GM18499 (cell line): ENCODE results near the gene WDR86.

ENCODE experiments used
- ATAC-seq: cut with Tn5 transposase; IDR thresholded peaks from one replicate; pipeline ENCODE4 v1.9.1; 2021; ENCODE audit warnings: moderate number of reproducible peaks; ENCODE audit not compliant: insufficient read depth, unreplicated experiment

The WDR86 gene

GRCh38 chr7:151408839-151409666 is 785 bp downstream of the WDR86 start:
- ATAC-seq, result no peak

GRCh38 chr7:151408498-151408838 is 1.4 kb downstream of the WDR86 start:
- ATAC-seq, result no peak

GRCh38 chr7:151406886-151407583 is 2.8 kb downstream of the WDR86 start:
- no peak for ATAC-seq

- no peak for ATAC-seq
Observed at GRCh38 chr7:151406051-151406875, 3.6 kb downstream of the WDR86 start.

GRCh38 chr7:151405588-151405987 is 4.2 kb downstream of the WDR86 start:
- no peak for ATAC-seq

GRCh38 chr7:151405056-151405455 is 4.8 kb downstream of the WDR86 start:
- no peak for ATAC-seq

GRCh38 chr7:151404216-151405011 is 5.4 kb downstream of the WDR86 start:
- ATAC-seq, result no peak

GRCh38 chr7:151403764-151404163 is 6.1 kb downstream of the WDR86 start:
- no peak for ATAC-seq

- no peak for ATAC-seq
Observed at GRCh38 chr7:151402029-151402835, 7.6 kb downstream of the WDR86 start.

- peak; percentile 87 for ATAC-seq
Observed at GRCh38 chr7:151400626-151401315, 9.1 kb downstream of the WDR86 start.

- no peak for ATAC-seq
Observed at GRCh38 chr7:151399906-151400305, 9.9 kb downstream of the WDR86 start.

GRCh38 chr7:151399305-151399601 is 10.6 kb downstream of the WDR86 start:
- no peak for ATAC-seq

GRCh38 chr7:151398446-151399304 is 11.2 kb downstream of the WDR86 start:
- no peak for ATAC-seq

- ATAC-seq, result no peak
Observed at GRCh38 chr7:151397026-151397425, 12.8 kb downstream of the WDR86 start.

GRCh38 chr7:151396328-151396970 is 13.4 kb downstream of the WDR86 start:
- no peak for ATAC-seq

- ATAC-seq, result no peak
Observed at GRCh38 chr7:151395036-151395367, 14.8 kb downstream of the WDR86 start.

GRCh38 chr7:151394076-151395035 is 15.5 kb downstream of the WDR86 start:
- ATAC-seq, result no peak
